ENCODE results near the gene XRCC5. TPM values are rescaled to one million over a fixed set of nuclear protein-coding genes. Genes with fewer than 3 reads are reported as not detected.

Gene XRCC5
- total RNA-seq, 1 experiment from 2014 or later: 424 TPM

DNA sequence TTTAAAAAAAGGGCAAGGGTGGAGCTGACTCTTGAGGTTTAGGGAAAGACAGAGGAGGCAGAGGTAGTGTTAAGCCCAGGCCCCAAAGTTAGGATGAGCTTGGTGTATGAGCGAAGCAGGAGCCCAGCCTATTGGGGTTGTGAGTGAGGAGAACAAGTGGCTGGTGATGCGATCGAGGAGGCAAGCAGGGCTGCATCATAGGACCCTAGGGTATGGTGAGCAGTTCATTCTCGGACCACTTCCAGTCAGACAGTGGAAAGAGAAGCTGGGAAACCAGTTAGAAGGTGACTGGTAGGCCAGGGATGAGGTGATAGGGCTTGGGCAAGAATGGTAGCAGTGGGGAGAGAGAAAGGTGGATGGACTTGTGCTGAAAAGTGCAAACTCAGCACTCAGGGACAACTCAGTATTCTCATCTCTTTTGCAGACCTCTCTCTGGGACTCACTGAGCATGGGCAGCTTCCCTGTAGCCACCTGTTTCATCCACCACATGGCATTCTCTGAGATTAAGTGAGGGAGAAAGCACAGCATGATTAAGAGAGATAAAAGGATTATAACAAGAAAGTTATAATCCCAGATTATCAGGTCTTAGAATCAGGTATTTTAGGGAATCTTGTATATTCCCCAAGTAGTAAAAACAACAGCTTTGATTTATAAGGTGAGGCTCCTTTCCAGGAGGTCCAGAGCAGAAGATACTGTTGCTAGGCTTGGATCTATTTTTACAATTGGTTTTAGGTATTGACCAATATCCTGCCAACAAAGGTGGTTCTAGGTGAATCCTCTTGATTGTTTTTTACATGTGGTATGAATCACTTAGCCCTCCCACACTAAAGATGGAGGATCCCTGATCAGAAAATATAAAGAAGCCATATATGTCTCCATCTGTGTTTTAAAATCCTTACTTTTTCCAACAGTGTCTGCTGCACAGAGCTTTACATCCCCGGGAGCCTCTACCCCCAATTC lies 38.3 kb downstream of the XRCC5 start:
- intact Hi-C loops (cut with micrococcal nuclease): no loop called here
- no peak overlapping the region for H2AFZ ChIP-seq (ENCODE audit: low read depth, low read length, poor library complexity, severe bottlenecking)
- RAD21 ChIA-PET (ENCODE audit: low non-redundant PET in 1 of 2, low total read pairs in 2 of 2, uncharacterized antibody in 2 of 2, unreplicated experiment in 2 of 2): no interaction called here
- peaks cover 94% of the 10 kb centered on the region for H3K79me2 ChIP-seq (ENCODE audit: insufficient read depth, low read length)
- H3K9me3 ChIP-seq (ENCODE audit: control insufficient read depth in 1 of 2, insufficient read depth in 1 of 2, low read depth in 1 of 2, low read length in 2 of 2): no peaks in the 10 kb centered on the region
- CTCF ChIA-PET: no interaction called here
- H3K4me3 ChIP-seq (replicated peaks in 1 of 2; ENCODE audit: low read depth in 1 of 2, low read length in 2 of 2): no peak overlapping the region
- peaks cover 21% of the 10 kb centered on the region; the same call in 1 of the 2 replicates for H4K20me1 ChIP-seq (ENCODE audit: insufficient read depth)
- DNase-seq (ENCODE audit: low read depth, low spot score) (no peak), ATAC-seq (no peak)
- BruUV-seq (replicated peaks): no TSS peak
- H3K27me3 ChIP-seq (ENCODE audit: insufficient read depth, low read length): no peaks in the 10 kb centered on the region
- no peak overlapping the region for H3K27ac ChIP-seq (ENCODE audit: low read depth, low read length)
- no peak overlapping the region for H3K4me2 ChIP-seq (ENCODE audit: low read length)
- POLR2A ChIA-PET: no interaction called here
- peaks cover 65 to 69% of the 10 kb centered on the region in 2 experiments for H3K36me3 ChIP-seq (ENCODE audit: control insufficient read depth in 1 of 2, insufficient read depth in 2 of 2, low read length in 2 of 2)
- no peaks in the 10 kb centered on the region for H3K4me1 ChIP-seq (ENCODE audit: control insufficient read depth in 1 of 2, insufficient read depth in 2 of 2, low read length in 2 of 2)
- H3K9ac ChIP-seq (ENCODE audit: low read length): no peak overlapping the region
- no peak for TF ChIP-seq YY1 (IDR thresholded peaks at IDR 0.05; ENCODE audit: extremely low read depth, insufficient replicate concordance, low read depth, low read length)
- TF ChIP-seq SIN3A (IDR thresholded peaks at IDR 0.05; ENCODE audit: low read depth): no peak
- TF ChIP-seq FOSL1 (IDR thresholded peaks at IDR 0.05; ENCODE audit: low read depth): no peak
- no peak for TF ChIP-seq POLR2A (IDR thresholded peaks at IDR 0.05; ENCODE audit: borderline replicate concordance, extremely low read depth, insufficient read depth, insufficient read length)
- no peaks in the 10 kb centered on the region for H3K9me2 ChIP-seq (ENCODE audit: insufficient read depth)

- Histone ChIP-seq H3K9me3 (ENCODE audit: control insufficient read depth in 1 of 2, insufficient read depth in 1 of 2, low read depth in 1 of 2, low read length in 2 of 2) (no peaks in the 10 kb centered on the region), H3K27ac (ENCODE audit: low read depth, low read length) (no peak overlapping the region), H3K36me3 (ENCODE audit: control insufficient read depth in 1 of 2, insufficient read depth in 2 of 2, low read length in 2 of 2) (peaks cover 66 to 72% of the 10 kb centered on the region in 2 experiments), H3K27me3 (ENCODE audit: insufficient read depth, low read length) (no peaks in the 10 kb centered on the region), H3K4me2 (ENCODE audit: low read length) (no peak overlapping the region), H3K79me2 (ENCODE audit: insufficient read depth, low read length) (peaks cover 100% of the 10 kb centered on the region), H2AFZ (ENCODE audit: low read depth, low read length, poor library complexity, severe bottlenecking) (no peak overlapping the region), H3K4me3 (replicated peaks in 1 of 2; ENCODE audit: low read depth in 1 of 2, low read length in 2 of 2) (no peak overlapping the region), H3K4me1 (ENCODE audit: control insufficient read depth in 1 of 2, insufficient read depth in 2 of 2, low read length in 2 of 2) (no peaks in the 10 kb centered on the region), H3K9ac (ENCODE audit: low read length) (no peak overlapping the region), H4K20me1 (ENCODE audit: insufficient read depth) (peaks cover 26% of the 10 kb centered on the region; the same call in 1 of the 2 replicates), H3K9me2 (ENCODE audit: insufficient read depth) (no peaks in the 10 kb centered on the region)
- ChIA-PET POLR2A (interaction anchor here (1.0 kb wide), 1 partner anchor 34 kb away, joined by 3 read pairs; no protein-coding TSS in a partner anchor), CTCF (no interaction called here), RAD21 (ENCODE audit: low non-redundant PET in 1 of 2, low total read pairs in 2 of 2, uncharacterized antibody in 2 of 2, unreplicated experiment in 2 of 2) (no interaction called here)
- DNase-seq (ENCODE audit: low read depth, low spot score) (no peak), ATAC-seq (no peak)
- intact Hi-C loops (cut with micrococcal nuclease): no loop called here
- TF ChIP-seq, protein P1, sequence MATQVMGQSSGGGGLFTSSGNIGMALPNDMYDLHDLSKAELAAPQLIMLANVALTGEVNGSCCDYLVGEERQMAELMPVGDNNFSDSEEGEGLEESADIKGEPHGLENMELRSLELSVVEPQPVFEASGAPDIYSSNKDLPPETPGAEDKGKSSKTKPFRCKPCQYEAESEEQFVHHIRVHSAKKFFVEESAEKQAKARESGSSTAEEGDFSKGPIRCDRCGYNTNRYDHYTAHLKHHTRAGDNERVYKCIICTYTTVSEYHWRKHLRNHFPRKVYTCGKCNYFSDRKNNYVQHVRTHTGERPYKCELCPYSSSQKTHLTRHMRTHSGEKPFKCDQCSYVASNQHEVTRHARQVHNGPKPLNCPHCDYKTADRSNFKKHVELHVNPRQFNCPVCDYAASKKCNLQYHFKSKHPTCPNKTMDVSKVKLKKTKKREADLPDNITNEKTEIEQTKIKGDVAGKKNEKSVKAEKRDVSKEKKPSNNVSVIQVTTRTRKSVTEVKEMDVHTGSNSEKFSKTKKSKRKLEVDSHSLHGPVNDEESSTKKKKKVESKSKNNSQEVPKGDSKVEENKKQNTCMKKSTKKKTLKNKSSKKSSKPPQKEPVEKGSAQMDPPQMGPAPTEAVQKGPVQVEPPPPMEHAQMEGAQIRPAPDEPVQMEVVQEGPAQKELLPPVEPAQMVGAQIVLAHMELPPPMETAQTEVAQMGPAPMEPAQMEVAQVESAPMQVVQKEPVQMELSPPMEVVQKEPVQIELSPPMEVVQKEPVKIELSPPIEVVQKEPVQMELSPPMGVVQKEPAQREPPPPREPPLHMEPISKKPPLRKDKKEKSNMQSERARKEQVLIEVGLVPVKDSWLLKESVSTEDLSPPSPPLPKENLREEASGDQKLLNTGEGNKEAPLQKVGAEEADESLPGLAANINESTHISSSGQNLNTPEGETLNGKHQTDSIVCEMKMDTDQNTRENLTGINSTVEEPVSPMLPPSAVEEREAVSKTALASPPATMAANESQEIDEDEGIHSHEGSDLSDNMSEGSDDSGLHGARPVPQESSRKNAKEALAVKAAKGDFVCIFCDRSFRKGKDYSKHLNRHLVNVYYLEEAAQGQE (IDR thresholded peaks at IDR 0.05; ENCODE audit: low read depth): no peak
- TF ChIP-seq EZH2phosphoT487 (IDR thresholded peaks at IDR 0.05; ENCODE audit: borderline replicate concordance) (no peak), ZNF274 (IDR thresholded peaks at IDR 0.05; ENCODE audit: low read depth, low read length) (no peak), JUND (IDR thresholded peaks at IDR 0.05) (no peak), POLR2A (IDR thresholded peaks at IDR 0.05; ENCODE audit: borderline replicate concordance, extremely low read depth, insufficient read depth, insufficient read length) (no peak), ZFX (IDR thresholded peaks at IDR 0.05) (no peak), SIN3A (IDR thresholded peaks at IDR 0.05; ENCODE audit: low read depth) (no peak), RAD21 (IDR thresholded peaks at IDR 0.05; ENCODE audit: low read depth) (no peak), CBX3 (IDR thresholded peaks at IDR 0.05; ENCODE audit: low read depth) (no peak), TCF7L2 (IDR thresholded peaks at IDR 0.05; ENCODE audit: borderline replicate concordance, extremely low read depth, insufficient read depth, insufficient read length) (no peak)
- TF ChIP-seq, protein P2, sequence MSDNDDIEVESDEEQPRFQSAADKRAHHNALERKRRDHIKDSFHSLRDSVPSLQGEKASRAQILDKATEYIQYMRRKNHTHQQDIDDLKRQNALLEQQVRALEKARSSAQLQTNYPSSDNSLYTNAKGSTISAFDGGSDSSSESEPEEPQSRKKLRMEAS (IDR thresholded peaks at IDR 0.05): no peak
- BruUV-seq (replicated peaks): no TSS peak
Observed at GRCh38 chr2:216148983-216149382, 39.8 kb downstream of the XRCC5 start.

All from HCT116 (cell line).